Keratinocyte (primary cell): Measurements from ENCODE around the gene SNCA. TPM values are rescaled to one million over a fixed set of nuclear protein-coding genes. Genes with fewer than 3 reads are reported as not detected.

ENCODE experiments used
- DNase-seq: peaks from one replicate; pipeline ENCODE4 v3.0.0-alpha.2; 2011; ENCODE audit warnings: low read depth, missing footprints, low spot score
- FAIRE-seq: peaks from 2 replicates; lab custom pipeline; 2011; peaks lifted over from hg19 to GRCh38; lab: Jason Lieb, UNC
- H2AFZ ChIP-seq: 2 replicates; pipeline ENCODE4 v1.6.0; 2012; ENCODE audit warnings: low read length, control low read depth, inconsistent platforms; ENCODE audit not compliant: control insufficient read depth
- H3K27ac ChIP-seq: 2 replicates; pipeline ENCODE4 v1.5.1; 2011; ENCODE audit warnings: low read length; ENCODE audit not compliant: control insufficient read depth, insufficient read depth
- H3K27me3 ChIP-seq: 3 replicates; pipeline ENCODE4 v1.6.0; 2011; ENCODE audit warnings: low read length; ENCODE audit not compliant: control insufficient read depth, insufficient read depth; ENCODE audit errors: extremely low read depth
- H3K36me3 ChIP-seq, 2 experiments: 2 replicates in 1 of 2; 3 replicates in 1 of 2; pipeline ENCODE4 v1.5.1; 2011; ENCODE audit warnings: low read length in 2 of 2, mild to moderate bottlenecking in 1 of 2; ENCODE audit not compliant: control insufficient read depth in 2 of 2, insufficient read depth in 2 of 2; ENCODE audit errors: extremely low read depth in 1 of 2
- H3K4me1 ChIP-seq: 3 replicates; pipeline ENCODE4 v1.5.1; 2011; ENCODE audit warnings: low read length; ENCODE audit not compliant: control insufficient read depth, insufficient read depth; ENCODE audit errors: extremely low read depth
- H3K4me2 ChIP-seq: 3 replicates; pipeline ENCODE4 v1.6.0; 2011; ENCODE audit warnings: low read depth, low read length; ENCODE audit not compliant: control insufficient read depth, insufficient read depth; ENCODE audit errors: extremely low read depth
- H3K4me3 ChIP-seq, 3 experiments: fragments of 200-600 bp in 1 of 3; sonication (generic) in 1 of 3; 2 replicates in 2 of 3; 3 replicates in 1 of 3; pipeline ENCODE4 v1.5.1; 2011 to 2016; ENCODE audit warnings: low read length in 3 of 3, mild to moderate bottlenecking in 3 of 3, control low read depth in 2 of 3, inconsistent platforms in 1 of 3, low read depth in 1 of 3, mixed read lengths in 1 of 3, mixed run types in 1 of 3, moderate library complexity in 1 of 3; ENCODE audit not compliant: control insufficient read depth in 2 of 3, insufficient read depth in 2 of 3; ENCODE audit errors: extremely low read depth in 1 of 3
- H3K79me2 ChIP-seq: 2 replicates; pipeline ENCODE4 v1.6.0; 2012; ENCODE audit warnings: low read length; ENCODE audit not compliant: control insufficient read depth, insufficient read depth
- H3K9ac ChIP-seq: 3 replicates; pipeline ENCODE4 v1.6.0; 2011; ENCODE audit warnings: low read length; ENCODE audit not compliant: control insufficient read depth, insufficient read depth; ENCODE audit errors: extremely low read depth
- H3K9me1 ChIP-seq: 3 replicates; pipeline ENCODE4 v1.6.0; 2011; ENCODE audit warnings: low read length; ENCODE audit not compliant: control insufficient read depth, insufficient read depth; ENCODE audit errors: extremely low read depth
- H3K9me3 ChIP-seq: 2 replicates; pipeline ENCODE4 v1.5.1; 2012; ENCODE audit warnings: low read depth, low read length; ENCODE audit not compliant: control insufficient read depth
- H4K20me1 ChIP-seq: 3 replicates; pipeline ENCODE4 v1.6.0; 2011; ENCODE audit warnings: low read length; ENCODE audit not compliant: control insufficient read depth, insufficient read depth; ENCODE audit errors: extremely low read depth
- CTCF ChIP-seq, 3 experiments: IDR thresholded peaks in 1 of 3; conservative IDR thresholded peaks in 1 of 3; optimal IDR thresholded peaks in 1 of 3; 2 replicates in 2 of 3; 3 replicates in 1 of 3; pipeline versions ENCODE3 to v1.5.1; 2011; ENCODE audit warnings: low read length in 3 of 3, mild to moderate bottlenecking in 3 of 3, moderate library complexity in 2 of 3, control low read depth in 1 of 3, inconsistent platforms in 1 of 3; ENCODE audit not compliant: insufficient read depth in 2 of 3; ENCODE audit errors: extremely low read depth in 1 of 3
- EZH2 ChIP-seq: IDR thresholded peaks from one replicate; pipeline ENCODE4 v1.6.1; 2012; ENCODE audit warnings: inconsistent platforms, mild to moderate bottlenecking, low read length, moderate library complexity
- dilution Hi-C: fragments of 300-500 bp; cut with MboI; formaldehyde crosslinking; loops from one replicate; pipeline ENCODE4 v1.7.0; 2020; ENCODE audit warnings: low sequenced_read_pairs; ENCODE audit not compliant: extremely low pct_ligation_motif_present
- polyA plus RNA-seq, 5 experiments: library from polyadenylated mRNA; depleted of rRNA in 3 of 5; stranded (reverse) in 3 of 5; stranded (forward) in 1 of 5; unstranded in 1 of 5; fragments of >200 nt; gene quantifications; 1 replicate in 1 of 5; 2 replicates in 3 of 5; 3 replicates in 1 of 5; pipeline versions ENCODE4 v1.2.1 to v1.2.3, GENCODE V29; 2011 to 2012; ENCODE audit warnings: missing spikeins in 2 of 5, low read depth in 1 of 5, low replicate concordance in 1 of 5

The SNCA gene
- polyA plus RNA-seq, 1 donor (not counting 4 experiments of a cell fraction or from before 2014, with no cell fraction given): 61.3 TPM

DNA sequence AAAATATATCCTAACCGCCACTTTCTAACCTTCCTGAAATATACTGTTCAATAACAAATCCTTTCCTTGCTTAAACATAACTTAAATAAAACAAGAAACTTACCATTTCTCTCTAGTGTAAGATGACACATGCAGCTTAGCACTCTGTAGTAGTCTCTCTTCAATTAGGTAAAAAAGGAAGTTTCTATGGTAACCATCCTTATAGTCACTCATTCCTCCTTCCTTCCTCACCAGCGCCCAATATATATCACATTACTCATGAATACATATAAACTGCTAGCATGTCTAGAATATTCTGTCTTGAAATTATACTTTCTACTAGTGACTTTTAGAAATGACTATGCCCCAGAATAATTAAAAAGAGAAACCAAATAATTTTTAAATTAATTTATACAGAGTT is 112.2 kb downstream of the SNCA start:
- DNase-seq: peak; percentile 26
- no peaks in the 10 kb centered on the region for H4K20me1 ChIP-seq
- no peaks in the 10 kb centered on the region for H3K9me1 ChIP-seq
- H3K4me2 ChIP-seq: no peak overlapping the region
- dilution Hi-C loops: no loop called here
- TF ChIP-seq CTCF (optimal IDR thresholded peaks at IDR 0.05 in 1 of 3, IDR thresholded peaks at IDR 0.05 in 1 of 3, conservative IDR thresholded peaks at IDR 0.05 in 1 of 3; ENCODE audit: extremely low read depth in 1 of 3, insufficient read depth in 2 of 3, low read length in 3 of 3): no peak
- no peak for TF ChIP-seq EZH2
- H3K4me1 ChIP-seq: peaks cover 8% of the 10 kb centered on the region
- no peaks in the 10 kb centered on the region for H3K27me3 ChIP-seq
- H3K4me3 ChIP-seq: no peak overlapping the region
- H2AFZ ChIP-seq: no peak overlapping the region
- peak overlapping the region; percentile 10 for H3K27ac ChIP-seq
- no peaks in the 10 kb centered on the region for H3K79me2 ChIP-seq
- FAIRE-seq: no peak
- H3K9me3 ChIP-seq: no peaks in the 10 kb centered on the region
- H3K9ac ChIP-seq: no peak overlapping the region
- H3K36me3 ChIP-seq: no peaks in the 10 kb centered on the region

GRCh38 chr4:89723096-89723495 is 113.9 kb downstream of the SNCA start:
- dilution Hi-C loops: no loop called here

More at GRCh38 chr4:89723096-89723495, 113.9 kb downstream of the SNCA start:
- Histone ChIP-seq H3K9me1 (no peaks in the 10 kb centered on the region), H3K27ac (no peak overlapping the region), H3K4me2 (no peak overlapping the region), H2AFZ (no peak overlapping the region), H3K79me2 (no peaks in the 10 kb centered on the region), H3K9ac (no peak overlapping the region), H3K4me1 (peaks cover 8% of the 10 kb centered on the region), H3K36me3 (peaks cover 0 to 1% of the 10 kb centered on the region in 2 experiments), H4K20me1 (no peaks in the 10 kb centered on the region), H3K4me3 (no peak overlapping the region), H3K9me3 (peaks cover 2% of the 10 kb centered on the region), H3K27me3 (no peaks in the 10 kb centered on the region)
- FAIRE-seq (no peak), DNase-seq (no peak)
- TF ChIP-seq EZH2 (no peak), CTCF (optimal IDR thresholded peaks at IDR 0.05 in 1 of 3, IDR thresholded peaks at IDR 0.05 in 1 of 3, conservative IDR thresholded peaks at IDR 0.05 in 1 of 3; ENCODE audit: extremely low read depth in 1 of 3, insufficient read depth in 2 of 3, low read length in 3 of 3) (no peak)
